SHP77 (cell line): ENCODE results near the gene DENND5A.
"Not testable (repeated sequence)": the region's sequence is repeated elsewhere in the genome, so short reads cannot be mapped to it uniquely, and the experiment has no call there.

Experiments used
- DNase-seq, 2 experiments: peaks; one replicate each; lab custom pipeline; 2025; lab: John Stamatoyannopoulos, UW

Gene DENND5A

DNA sequence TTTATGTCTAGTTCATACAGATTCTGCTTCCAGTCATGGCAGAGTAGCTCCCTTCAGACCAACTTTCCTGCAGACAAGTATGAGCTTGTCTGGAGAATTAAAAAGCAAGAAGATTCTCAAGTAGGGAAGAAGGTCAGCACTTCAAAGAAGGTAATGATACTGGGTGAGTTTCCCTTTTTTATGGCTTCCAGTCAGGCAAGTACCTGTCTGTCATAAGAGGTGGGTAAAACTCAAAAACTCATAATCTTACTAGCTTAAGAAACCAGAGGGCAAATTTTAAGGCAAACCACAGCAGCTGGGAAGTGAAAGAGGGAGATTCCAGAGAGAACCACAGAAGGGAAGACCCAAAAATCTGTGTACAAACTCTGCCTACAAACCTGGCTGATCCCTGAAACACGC is 54.2 kb downstream of the DENND5A start:
- DNase-seq: no peak

DNA sequence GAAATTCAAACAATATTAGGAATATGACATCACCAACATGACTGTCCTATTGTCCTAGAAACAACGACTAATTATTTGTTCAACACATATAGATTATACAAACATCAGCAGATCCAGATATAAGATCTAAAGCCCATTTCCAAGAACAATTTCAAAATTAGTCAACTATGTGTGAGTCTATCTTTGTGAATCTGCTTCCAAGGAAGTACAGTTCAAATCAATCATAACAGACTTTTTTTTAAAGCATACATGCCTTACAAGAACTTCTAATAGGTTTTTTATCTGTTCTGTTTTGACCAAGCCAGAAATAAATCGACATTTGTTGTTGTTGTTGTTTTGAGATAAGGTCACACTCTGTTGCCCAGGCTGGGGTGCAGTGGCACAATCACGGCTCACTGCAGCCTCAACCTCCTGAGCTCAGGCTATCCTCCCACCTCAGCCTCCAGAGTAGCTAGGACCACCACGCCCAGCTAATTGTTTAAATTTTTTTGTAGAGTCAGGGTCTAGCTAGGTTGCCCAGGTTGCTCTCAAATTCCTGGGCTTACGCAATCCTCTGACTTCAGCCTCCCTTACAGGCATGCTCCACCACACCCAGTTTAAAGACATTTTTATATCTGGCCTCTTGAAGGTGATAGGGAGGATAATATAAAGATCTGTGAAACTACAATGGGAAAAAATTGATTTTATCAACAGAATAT is 54.8 kb downstream of the DENND5A start:
- DNase-seq: no peak

DNA sequence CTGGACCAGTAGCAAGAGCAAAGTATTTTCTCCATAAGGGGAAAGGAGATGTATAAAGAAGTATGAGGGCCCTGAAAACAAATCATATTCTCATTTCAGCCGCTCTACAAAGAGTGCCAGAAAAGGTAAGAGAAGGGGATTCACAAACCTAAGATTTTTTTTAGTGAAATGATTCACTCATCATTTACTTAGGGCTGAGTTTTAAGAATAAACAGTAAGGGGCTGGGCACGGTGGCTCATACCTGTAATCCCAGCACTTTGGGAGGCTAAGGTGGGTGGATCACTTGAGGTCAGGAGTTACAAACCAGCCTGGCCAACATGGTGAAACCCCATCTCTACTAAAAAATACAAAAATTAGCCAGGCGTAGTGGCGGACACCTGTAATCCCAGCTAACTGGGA is 55.5 kb downstream of the DENND5A start:
- not testable (repeated sequence) for DNase-seq

DNA sequence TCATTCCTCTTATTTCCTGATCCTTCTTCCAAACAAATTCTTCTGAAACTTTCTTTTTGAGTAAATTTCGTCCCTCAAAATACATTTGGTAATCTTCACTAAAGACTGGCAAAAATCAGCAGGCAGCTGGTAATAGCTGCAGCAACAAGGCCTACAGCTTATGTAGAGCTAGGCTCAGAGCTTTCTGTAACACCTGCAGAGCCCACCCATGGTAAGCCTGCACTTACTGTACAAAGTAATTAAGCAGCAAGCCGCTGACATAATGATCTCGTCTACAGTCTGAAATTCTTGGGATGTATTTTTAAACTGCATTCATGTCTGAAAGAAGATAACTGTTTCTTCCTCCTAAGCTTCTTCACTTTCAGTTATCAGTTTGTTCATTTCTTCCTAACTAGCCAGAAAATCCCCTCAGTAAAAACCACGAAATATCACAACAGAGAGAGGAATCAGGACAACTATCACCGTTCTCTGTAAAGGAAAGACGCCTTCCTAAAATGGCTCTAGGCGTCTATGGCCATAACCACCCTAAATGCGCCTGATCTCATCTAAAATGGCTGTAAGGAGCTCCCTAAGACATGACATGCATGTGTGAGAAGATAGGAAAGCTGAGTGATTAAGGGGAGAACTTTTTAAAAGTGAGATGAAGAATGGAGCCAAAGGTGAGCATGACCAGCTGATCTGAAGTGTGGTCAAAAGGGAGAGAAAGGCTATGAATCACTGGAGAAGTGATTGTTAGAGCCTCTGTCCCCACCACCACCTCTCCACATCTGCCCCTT is 56.2 kb downstream of the DENND5A start:
- no peak for DNase-seq

DNA sequence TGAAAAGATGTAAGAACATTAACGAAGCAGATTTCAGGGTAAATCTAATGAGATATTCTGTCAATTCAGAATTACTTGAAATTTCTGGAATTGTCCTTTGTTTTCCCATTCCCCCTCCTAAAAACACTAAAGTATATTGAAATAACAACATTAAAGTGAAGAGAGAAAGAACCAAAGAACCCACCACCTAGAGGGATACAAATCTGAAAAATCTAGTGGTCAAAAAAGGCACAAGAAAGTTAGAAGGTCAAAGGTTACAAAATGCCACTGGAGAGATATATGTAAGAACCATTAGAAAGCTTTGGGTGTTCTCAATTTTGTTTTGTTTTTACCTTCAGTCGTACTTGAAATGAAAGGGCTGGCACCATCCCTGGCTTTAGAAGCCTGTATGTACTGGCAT is 57.9 kb downstream of the DENND5A start:
- no peak for DNase-seq

DNA sequence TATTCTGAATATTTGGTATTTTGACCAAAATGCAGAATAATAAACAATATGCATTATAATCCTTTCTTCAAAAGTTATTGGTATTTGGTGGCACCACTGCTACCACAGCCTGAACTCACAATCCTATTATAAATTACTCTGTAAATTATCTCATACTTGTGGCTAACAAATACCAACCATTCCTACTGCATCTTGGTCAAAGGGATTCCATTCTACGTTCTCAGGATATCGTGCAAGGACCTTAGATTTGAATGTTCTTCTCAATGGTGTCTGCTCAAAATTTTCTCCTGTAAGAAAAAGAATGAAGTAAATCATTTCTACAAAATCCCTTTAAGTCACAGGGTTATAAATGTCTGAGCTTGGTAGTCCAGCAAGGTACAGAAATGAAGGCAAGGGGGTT is 58.7 kb downstream of the DENND5A start:
- DNase-seq: no peak

DNA sequence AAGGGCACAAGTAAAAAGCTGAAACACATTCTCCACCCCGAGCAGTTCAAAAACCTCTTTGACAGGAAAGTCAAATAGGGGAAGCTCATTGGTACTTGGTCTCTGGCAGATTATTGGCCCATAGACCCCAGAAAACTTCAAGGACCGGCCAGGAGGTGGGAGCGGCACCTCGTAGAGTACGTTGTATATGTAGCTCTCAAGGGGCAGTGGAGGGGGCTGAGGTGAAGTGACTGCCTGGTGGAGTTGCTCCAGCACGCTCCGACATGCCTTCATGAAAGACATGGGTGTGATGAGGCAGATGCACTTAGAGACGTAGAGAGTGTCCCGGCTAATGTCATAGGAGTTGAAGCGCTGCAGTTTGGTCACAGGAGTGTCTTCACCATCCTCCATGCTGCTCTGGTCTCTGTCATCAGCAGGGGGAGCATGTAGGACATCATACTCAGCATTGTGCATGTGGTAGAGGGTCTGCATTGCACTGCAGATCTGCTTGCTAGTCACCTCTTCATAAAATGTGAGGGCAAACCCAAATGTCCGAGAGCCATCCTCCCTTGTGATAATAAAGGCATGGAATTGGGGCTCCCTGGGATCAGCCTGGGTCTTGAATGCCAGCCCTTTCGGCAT is 61.3 kb downstream of the DENND5A start:
- DNase-seq: no peak

DNA sequence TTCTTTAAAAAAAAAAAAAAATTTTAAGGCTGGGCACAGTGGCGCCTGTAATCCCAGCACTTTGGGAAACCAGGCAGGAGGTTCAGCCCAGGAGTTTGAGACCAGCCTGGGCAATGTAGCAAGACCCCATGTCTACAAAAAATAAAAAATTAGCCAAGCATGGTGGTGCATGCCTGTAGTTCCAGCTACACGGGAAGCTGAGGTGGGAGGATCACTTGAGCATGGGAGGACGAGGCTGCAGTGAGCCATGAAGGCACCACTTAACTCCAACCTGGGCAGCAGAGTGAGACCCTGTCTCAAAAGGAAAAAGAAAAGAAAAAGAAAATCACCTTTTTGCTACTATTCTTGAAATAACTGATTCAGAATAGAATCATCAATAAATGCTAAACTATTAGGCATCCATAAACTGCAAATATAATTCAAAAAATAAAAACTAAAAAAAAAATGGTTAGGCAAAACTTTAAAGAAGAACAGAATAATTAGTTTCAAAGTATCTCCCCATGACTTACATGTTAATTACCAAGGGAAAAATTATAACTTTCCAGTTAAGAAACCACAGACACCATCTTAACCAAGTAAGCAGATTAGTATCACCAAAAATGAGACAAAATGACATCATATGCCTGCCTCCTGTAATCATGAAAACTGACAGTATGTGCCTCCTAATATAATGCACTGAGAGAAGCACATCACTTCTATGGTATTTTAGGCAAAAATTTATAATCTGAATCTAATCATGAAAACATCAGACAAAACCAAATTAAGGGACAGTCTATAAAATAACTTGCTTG is 63.6 kb downstream of the DENND5A start:
- DNase-seq: no peak

DNA sequence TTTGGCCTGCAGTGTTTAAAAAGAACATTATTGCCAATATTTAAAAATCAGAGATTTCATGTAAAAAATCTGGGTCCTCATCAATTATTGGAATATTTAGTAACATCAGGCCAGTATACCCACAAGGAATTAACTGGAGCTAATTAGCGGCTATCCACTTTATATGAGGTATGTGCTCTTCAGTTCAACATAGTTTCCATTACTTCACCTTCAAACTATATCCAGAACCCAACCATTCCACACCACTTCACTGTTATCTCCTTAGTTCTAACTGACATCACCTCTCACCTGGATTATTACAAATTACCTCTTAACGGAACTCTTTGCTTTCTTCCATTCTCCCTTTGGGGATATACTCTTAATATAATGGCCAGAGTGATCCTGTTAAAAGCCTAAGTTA is 64.7 kb downstream of the DENND5A start:
- DNase-seq: no peak

DNA sequence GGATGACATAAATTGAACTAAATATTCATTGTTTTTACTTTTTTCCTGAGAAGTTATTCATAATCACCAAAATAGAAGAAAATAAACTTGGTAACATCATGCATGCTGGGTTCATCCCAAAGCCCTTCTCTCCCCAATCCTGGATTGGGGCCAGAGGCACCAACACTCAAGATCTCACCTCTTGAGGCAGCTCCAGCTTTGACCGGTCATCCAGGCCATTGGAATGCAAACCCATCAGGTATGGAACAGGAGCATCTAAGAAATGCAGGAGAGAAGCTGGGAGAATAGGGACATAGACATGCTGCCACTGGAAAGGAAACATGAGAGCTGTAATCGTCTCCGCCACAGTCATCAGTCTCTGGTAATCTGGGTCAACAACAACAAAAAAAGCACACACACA is 71.8 kb downstream of the DENND5A start:
- no peak for DNase-seq

DNA sequence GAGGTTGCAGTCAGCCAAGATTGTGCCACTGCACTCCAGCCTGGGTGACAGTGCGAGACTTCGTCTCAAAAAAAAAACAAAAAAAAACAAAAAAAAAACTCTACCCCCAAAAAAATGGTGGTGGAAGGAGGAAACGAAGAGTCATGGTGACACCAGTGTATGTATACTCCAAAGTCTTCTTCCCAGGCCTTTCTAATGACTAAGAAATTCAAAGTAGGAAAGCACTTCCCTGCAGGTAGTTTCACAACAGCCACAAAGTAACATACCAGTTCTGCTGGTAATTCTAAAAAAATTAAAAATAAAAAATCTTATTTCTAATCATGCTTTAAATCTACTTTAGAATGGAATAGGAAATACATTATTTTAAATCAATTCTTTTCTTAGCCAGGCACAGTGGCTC is 72.6 kb downstream of the DENND5A start:
- no peak for DNase-seq

DNA sequence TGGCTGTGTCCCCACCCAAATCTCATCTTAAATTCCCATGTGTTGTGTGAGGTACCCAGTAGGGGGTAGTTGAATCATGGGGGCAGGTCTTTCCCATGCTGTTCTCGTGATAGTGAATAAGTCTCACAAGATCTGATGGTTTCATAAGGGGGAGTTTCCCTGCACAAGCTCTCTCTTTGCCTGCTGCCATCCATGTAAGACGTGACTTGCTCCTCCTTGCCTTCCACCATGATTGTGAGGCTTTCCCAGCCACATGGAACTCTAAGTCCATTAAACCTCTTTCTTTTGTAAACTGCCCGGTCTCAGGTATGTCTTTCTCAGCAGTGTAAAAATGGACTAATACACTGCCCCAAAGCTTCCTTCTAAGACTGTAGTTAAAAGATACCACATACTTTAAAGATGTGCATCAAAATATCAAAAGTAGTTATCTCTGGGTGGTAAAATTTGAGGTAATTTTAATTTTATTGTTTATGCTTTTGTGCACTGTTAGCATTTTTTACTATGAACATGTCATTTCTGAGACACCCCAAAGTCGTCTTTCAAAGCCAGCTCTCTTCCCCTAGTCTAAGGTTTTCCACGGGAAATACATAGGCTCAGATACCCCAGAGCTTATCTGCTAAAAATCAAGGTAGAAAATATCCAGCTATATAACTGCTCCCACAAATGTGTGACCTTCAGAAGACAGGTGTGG is 74.7 kb downstream of the DENND5A start:
- DNase-seq: not testable (repeated sequence)

DNA sequence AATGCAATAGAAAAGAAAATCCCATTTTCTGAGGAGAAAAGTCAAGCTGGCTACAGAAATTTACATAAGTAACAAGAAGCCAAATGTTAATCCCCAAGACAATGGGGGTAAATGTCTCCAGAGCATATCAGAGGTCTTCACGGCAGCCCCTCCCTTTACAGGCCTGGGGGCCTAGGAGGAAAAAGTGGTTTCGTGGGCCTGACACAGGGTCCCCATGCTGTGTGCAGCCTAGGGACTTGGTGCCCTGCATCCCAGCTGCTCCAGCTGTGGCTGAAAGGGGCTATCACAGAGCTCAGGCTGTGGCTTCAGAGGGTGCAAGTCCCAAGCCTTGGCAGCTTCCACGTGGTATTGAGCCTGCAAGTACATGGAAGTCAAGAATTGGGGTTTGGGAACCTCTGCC is 76.3 kb downstream of the DENND5A start:
- not testable (repeated sequence) for DNase-seq

DNA sequence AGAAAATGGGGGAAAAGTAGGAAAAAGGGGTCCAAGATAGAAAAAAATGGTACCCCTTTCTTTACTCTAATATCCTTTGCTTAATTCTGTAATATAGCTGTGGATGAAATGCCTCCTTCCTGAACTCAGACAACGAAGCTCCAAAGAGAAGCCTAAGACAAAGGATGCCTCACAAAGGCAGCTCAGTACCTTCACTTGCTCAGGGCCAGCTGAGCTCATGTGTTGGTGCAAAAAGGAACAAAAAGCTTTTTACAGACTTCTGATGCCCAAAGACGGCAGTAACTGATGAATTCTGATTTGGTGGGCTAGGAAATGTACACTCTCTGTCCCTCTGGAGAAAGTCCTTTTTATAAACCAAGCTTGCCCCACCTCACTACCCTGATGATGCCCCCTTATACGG is 77.5 kb downstream of the DENND5A start:
- DNase-seq: no peak

DNA sequence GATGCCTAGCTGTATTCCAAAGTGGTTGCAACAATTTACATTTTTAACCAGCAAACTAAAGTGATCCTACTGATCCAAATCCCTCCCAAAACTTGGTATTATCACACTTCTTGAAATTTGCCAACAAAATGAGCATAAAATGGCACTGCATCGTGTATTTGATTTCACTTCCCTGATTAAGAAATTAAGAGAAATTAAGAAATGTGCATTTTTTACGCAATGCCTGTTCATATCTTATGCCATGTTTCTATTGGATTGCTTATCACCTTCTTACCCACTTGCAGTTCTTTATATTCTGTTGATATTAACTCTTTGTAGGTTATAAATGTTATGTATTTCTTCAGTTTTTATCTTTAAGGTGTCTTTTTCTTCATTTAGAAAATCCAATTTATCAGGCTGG is 80.6 kb downstream of the DENND5A start:
- no peak for DNase-seq

DNA sequence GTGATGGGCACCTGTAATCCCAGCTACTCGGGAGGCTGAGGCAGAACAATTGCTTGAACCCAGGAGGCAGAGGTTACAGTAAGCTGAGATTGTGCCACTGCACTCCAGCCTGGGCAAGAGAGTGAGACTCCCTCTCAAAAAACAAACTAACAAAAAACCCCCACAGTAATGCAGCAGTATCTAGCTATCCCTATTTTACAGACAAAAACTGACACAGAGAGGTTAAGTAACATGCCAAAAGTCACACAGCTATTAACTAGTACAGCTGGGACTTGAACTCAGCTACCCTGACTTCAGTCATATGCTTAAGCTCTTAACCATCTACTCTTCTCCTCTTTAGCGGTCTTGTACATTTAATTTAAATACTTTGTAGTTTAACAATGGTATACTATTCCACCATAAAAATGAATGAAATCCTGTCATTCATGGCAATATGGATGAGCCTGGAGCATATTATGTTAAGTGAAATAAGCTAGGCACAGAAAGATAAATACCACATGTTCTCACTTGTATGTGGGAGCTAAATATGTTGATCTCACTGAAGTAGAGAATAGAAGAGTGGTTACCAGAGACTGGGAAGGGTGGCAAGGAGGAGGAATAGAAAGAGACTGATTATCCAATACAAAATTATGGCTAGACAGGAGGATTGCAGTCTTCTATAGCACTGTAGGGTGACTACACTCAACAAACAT is 82.8 kb downstream of the DENND5A start:
- no peak for DNase-seq

DNA sequence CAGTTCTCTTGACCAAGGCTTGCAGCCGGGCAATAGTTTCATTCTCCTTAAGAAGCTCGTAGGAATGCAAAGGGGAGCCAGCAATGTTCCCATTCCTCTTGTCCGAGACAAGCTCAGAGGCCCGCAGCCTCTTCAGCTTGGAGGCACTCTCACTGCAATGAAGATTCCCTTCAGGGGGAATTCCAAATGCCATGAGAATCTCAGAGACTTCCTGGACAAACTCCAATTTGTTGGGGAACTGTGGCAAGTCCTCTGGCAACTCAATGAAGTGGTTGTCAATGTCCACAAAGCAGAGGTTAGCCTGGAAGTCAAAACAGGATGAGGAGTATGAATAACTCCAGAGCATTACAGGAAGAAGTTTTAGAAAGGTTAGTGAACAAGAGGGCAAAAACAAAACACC is 84.4 kb downstream of the DENND5A start:
- no peak for DNase-seq

DNA sequence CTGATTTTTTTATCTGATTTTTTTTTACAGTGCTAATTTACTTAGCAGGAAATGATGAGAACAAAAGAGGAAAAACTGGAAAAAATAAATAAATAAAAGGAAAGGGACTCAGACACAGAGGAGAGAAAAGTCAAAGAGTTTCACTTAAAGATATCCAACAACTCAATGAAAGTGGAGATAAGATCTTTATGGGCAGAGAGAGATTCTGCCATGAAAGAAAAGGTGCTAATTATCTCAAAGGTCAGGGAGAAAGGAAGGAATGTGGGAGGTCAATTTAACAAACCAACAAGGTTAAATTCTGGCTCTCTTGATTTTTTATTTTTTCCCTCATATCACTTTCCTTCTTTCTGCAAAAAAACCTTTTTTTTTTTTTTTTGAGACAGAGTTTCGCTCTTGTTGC is 86.0 kb downstream of the DENND5A start:
- no peak for DNase-seq

DNA sequence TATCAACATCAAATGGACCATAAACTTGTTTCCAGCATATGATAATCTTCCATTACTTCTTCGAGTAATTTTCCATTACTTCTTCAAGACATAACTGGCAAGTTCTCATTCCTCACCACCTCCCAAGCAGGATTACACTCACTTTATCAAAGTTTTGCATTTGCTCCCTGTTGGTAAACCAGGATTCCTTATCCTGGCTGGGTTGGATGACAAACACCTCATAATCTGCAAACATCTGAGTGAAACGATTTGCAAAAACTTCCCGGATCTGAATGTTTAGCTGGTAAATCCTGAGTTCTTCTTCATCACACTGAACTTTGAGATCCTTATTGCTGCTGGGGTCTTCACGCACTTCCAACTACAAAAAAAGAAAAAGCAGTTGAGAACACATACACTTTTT is 86.4 kb downstream of the DENND5A start:
- DNase-seq: no peak

DNA sequence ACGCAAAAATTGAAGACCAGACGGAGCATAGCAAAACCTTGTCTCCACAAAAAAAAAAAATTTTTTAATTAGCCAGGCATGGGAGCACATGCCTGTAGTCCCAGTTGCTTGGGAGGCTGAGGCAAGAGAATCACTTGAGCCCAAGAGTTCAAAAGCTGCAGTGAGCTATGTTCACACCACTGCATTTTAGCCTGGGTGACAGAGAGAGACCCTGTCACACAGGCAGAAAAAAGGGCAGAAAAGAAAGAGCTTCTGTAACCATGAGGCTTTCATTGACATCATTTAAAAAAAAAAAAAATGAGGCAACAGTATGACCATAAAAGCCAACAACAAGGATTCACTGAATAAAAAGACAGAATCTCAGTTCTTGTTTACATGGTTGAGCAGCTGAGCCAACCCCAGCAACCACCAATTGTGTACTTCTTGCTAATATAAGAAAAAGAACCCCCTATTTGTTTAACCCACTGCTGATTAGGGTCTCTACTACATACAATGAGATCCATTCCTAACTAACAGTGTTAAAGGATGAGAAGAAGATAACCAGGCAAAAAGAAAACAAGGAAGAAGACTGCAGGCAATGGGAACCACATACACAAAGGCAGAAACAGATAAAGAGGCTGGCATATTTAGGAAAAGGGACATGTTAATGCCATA is 87.6 kb downstream of the DENND5A start:
- no peak for DNase-seq

DNA sequence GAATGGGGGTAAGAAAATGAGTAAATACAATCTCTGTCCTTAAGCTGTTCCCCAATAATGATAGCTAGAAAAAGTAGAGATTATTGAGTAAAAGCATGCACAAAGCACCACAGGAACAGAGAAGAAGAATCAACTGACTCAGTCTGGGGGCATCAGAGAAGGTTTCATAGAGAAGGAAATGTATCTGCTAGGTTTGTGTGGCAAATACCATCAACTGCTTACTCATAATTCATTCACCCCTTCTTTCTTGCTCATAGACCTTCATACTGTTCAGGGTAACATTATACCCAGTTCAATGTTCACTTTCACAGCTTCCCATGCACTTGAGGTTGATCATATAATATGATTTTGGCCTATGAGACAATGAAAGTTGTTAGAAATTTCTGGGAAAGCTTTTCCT is 88.6 kb downstream of the DENND5A start:
- no peak for DNase-seq
